Measurements from ENCODE around the gene CCDC12. TPM values are rescaled to one million over a fixed set of nuclear protein-coding genes. Genes with fewer than 3 reads are reported as not detected.
"Not testable (repeated sequence)": the region's sequence is repeated elsewhere in the genome, so short reads cannot be mapped to it uniquely, and the experiment has no call there.

The CCDC12 gene
- polyA plus RNA-seq, 12 donors = 28.1 to 48.9 (median 33.5) TPM; not detected in 1

DNA sequence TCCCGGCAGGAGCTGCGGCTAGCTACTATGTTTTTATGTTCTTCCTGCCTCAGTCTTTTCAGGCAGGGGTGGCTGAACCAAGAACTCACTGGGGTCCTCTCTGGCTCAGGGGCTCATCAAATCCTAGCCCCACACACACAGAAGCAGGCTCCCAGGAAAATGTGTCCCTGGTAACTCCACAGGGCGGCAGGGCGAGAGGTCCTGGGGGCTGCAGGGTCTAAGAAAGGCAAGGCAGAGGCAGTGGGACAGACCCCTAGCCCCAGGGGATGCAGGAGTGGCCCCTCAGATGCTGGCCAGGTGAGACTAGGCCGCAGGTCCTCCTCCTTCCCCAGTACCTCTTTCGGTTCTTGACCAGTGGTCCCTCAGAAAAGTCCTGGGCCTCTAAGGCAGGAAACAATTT, 50.1 kb downstream of the CCDC12 start:
- no peak for DNase-seq

GRCh38 chr3:46926039-46926438, 50.5 kb downstream of the CCDC12 start:
- DNase-seq = no peak

DNA sequence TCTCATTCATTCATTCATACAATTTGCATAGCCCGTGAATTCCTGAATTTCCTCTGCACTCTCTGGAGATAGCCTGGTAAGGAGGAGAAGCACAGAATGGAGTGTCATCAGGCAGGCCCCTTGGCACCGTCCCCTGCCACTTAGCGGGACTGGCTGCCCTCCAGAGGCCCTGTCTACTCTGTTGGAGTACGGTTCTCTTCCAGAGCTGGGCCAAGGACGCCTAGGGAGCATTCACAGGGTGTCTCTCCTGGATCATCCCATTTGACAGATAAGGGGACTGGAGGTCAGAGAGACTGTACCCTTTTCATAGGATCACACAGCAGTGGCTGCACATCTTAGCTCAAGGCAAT, 51.0 kb downstream of the CCDC12 start:
- DNase-seq = no peak

DNA sequence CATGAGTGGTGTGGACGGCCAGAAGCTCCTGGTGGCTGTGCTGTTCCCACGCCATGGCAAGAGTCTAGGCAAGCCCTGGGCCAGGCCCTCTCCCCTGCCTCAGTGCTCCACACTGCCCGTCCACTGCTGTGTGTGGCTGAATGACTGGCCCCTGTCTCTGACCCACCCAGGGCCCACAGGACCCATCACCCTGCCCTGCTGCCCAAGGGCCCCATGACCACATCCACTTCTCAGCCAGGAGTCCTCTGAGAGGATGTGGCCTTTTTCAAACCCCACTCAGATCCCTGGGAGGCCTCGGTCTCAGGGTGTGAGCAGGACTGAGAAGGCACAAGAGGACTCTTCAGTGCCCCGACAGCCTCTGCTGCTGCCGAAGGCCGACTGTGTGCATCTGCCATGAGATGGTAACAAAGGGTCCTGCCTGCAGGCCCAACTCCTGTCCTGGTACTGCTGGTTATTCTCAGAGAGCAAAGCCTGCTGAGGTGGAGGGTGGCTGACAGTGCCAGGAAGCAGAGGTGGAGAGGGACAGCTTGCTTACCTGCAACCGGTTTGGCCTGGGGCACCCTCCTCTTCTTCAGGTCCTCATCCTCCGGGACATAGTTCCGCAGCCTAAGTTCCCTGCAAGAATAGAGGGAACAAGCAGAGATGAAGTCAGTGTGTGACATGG, 51.5 kb downstream of the CCDC12 start:
- no peak for DNase-seq

GRCh38 chr3:46923559-46924350, 52.8 kb downstream of the CCDC12 start:
- DNase-seq = no peak

- no peak for DNase-seq
These were observed 53.5 kb downstream of the CCDC12 start for GRCh38 chr3:46922871-46923558.

DNA sequence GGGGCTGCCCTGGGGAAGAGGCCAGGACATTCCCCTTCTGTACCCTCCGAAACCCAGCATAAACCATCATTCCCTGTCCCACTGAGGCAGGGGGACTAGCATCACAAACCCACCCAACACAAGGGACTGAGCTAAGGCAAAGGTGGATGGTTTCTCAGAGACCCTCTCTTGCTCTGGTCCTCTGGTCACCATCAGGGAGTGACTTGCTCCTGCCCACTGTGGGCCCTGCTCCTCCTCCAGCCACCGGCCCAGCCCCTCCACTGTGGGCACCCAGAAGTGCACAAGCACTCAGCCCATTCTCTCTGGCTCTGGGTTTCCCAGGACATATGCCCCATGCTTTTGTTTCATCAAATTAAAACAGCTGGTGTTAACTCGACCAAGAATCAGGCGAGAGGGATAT, 54.1 kb downstream of the CCDC12 start:
- no peak for DNase-seq

DNA sequence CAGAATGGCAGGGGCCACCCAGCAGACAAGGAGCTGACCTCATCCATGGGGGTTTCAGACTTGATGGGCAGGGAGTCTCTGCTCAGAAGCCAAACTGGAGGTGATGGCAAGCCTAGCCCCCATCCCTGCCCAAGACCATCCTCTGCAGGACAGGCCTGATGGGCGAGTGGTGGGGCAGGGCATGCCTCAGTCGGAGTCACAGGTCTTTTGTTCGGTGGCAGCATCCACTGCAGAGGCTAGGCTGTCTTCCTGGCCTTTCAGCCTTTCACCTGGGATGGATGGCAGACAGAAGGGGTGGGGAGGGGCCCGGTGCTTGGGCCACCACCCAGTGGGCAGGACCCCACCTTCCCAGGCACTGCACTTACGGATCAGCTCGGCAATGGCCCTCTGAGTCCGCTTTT, 54.7 kb downstream of the CCDC12 start:
- no peak for DNase-seq

GRCh38 chr3:46921041-46921440, 55.5 kb downstream of the CCDC12 start:
- DNase-seq = no peak

GRCh38 chr3:46918634-46919033, 57.9 kb downstream of the CCDC12 start:
- no peak for DNase-seq

DNA sequence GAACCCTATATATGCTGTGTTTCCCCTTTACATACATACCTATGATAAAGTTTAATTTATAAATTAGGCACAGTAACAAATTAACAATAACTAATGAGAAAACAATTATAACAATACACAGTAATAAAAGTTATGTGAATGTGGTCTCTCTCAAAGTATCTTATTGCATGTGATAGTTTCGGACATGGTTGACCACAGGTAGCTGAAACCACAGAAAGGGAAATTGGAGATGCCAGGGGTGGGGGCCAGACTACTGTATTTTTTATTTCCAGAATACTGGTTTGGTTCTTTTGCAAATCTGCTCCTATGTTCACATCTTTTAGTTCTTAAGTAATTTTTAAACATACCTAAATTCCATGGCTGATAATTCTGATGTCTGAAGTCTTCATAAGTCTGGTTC, 58.3 kb downstream of the CCDC12 start:
- DNase-seq = no peak

- DNase-seq = no peak
These were observed 59.3 kb downstream of the CCDC12 start for GRCh38 chr3:46917257-46917656.

GRCh38 chr3:46916799-46917198, 59.7 kb downstream of the CCDC12 start:
- no peak for DNase-seq

DNA sequence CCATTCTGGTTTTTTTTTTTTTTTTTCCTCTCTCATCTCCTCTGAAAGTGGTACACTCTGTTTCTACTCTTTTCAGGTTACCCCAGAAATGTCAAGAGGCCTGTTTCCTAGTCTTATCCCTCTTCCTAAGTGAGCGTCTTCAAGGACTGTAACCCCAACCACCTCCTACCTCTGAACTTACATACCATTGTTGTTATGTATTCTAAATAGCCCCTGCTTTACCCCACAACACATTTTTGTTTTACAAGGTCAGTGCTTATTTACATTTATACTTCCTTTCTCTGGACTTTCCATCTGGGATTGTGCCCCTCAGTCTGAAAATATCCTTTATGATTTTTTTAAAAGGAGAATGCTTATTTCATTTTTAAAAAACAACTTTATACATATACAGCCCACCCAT, 60.3 kb downstream of the CCDC12 start:
- DNase-seq = no peak

DNA sequence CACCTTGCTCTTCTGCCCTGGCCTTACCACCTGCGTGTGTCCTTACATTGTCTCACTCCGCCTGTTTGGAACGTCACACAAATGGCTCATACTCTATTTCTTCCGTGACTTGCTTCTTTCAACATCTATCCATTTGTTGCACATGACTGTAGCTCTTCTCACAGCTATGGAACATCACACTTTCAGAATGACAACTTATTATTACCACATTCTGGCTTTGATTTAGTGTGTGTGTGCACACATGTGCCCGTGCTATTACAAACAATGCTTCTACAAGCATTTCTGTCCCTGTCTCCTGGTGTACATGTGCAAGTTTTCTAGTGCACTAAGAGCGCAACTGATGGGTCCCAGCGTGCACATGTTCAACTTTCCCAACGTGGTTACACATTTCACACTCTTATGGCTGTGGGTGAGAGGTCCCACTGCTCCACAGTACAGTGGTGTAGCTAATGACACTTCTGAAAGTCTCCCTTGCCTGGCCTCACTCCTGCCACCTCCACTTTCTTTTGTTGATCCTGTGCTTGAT, 61.2 kb downstream of the CCDC12 start:
- DNase-seq = no peak

DNA sequence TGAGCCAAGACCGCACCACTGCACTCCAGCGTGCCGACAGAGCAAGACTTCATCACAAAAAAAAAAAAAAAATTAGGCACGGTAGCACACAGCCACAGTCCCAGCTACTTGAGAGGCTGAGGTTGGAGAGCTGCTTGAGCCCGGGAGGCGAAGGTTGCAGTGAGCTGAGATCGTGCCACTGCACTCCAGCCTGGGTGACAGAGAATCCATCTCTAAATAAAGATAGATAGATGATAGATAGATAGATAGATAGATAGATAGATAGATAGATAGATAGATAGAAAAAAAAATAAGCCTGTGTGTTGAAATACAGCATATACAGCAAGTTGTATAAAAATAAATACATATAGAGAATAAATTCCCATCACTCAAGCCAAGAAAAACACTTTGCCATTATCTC, 61.7 kb downstream of the CCDC12 start:
- DNase-seq = no peak

DNA sequence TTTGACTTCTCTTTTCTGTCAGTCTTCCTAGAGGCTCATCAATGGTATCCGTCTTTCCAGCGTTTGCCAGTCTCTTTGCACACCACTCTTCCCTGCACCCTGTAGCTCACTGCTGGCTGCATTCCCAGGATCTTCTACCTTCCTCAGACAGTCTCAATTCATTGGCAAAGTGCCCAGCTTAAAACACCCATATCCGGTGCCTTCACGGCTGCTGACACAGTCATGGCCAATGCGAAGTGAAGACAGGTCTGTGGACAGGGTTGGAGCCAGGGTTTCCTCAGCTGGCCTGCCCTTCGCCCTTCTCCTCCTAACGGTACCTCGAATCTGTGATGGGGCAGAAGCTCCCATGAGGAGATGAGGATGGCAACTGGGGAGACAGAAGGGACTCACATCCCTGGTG, 62.9 kb downstream of the CCDC12 start:
- no peak for DNase-seq

DNA sequence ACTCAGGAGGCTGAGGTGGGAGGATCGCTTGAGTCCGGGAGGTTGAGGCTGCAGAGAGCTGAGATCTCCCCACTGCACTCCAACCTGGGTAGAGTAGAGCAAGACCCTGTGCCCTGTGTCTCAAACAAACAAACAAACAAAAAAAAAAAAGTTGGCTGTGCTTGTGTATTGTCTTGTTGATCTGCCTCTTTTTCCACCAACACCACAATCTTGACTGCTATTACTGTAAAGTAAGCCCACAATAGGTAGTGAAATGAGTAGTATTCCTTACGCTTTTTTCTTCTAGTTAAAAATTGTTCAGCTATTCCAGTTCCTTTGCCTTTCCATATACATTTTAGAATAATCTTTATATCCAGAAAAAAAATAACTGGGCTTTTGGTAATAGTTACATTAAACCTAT, 63.6 kb downstream of the CCDC12 start:
- DNase-seq = no peak

DNA sequence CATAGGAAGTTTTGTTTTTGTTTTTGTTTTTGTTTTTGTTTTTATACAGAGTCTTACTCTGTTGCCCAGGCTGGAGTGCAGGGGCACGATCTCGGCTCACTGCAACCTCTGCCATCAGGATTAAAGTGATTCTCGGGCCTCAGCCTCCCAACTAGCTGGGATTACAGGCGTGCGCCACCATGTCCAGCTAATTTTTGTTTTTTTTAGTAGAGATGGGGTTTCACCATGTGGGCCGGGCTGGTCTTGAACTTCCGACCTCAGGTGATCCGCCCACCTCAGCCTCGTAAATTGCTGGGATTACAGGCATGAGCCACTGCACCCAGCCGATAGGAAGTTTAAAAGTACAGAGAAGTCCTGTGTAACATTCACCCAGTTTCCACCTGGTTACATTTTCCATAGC, 65.6 kb downstream of the CCDC12 start:
- not testable (repeated sequence) for DNase-seq

DNA sequence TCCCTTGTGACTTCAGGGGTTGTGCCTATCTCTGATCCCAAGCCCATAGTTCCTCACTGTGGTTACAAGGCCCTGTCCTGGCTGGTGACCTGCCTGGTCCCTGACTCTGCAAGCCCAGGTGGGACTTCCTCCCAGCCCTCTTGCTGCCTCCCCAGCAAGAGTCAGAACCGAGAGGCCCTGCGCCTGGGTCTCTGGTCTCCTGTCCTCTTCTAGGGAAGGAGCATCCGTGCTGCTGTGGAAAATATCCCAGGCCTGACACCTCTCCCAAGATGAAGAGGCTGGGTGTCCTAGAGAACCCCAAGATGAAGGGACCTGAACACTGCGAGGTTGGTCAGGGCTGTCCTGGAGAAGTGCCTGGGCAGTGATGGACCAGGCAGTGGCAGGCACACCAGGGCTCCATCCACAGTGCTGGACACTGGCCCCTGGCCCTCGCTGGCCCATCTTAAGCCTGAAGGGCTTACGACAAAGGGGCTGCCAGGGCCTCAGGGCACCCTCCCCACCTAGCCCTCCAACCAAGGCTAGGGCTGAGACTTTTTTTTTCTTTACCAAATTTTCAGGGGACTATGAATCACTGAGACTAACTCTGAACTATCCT, 66.3 kb downstream of the CCDC12 start:
- DNase-seq = no peak

- DNase-seq = peak; percentile 80
These were observed 66.9 kb downstream of the CCDC12 start for GRCh38 chr3:46909535-46910161.

DNA sequence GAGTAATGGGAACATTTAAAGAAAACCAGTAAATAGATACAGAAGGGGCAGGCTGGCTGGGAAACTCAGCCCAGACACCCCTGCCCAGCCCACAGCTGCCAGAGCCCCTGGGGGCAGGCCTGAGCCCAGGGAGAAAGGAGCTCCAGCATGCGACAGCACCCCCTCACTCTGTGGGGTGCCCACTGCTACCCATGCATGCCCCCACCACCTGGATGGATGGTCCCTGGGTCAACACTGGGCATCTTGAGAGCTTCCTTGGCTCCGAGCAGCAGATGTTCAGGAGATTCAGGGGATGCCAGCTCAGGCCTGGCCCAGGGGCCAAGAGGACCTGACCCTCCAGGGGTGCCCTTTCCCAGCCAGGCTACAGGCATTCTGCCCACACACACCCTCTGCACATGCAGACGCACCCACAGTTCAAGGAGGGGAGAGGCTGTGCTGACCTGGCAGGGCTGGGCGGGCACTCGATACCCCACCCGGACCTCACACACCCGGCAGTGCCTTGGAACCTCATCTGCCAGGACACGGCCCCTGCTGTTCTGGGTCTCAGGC, 67.5 kb downstream of the CCDC12 start:
- DNase-seq = no peak
